ENCODE measurements around the gene INHBC.
A peak's percentile ranks its signal among the peaks of the same experiment; 100 is the strongest.
"Not testable (repeated sequence)": the region's sequence is repeated elsewhere in the genome, so short reads cannot be mapped to it uniquely, and the experiment has no call there.

INHBC gene

GRCh38 chr12:57429473-57430111 lies 5.0 kb upstream of the INHBC start:
- no peak for DNase-seq (ENCODE audit: low read depth)

- DNase-seq (ENCODE audit: low read depth) = peak; percentile 21
Measured at GRCh38 chr12:57430112-57430930, 4.3 kb upstream of the INHBC start.

- DNase-seq (ENCODE audit: low read depth) = peak; percentile 92
Measured at GRCh38 chr12:57430931-57431566, 3.5 kb upstream of the INHBC start, which contains the start of gene R3HDM2. Gene R3HDM2 (minus strand): TSS chr12:57431043. CDS start chr12:57310428, 120,615 bp downstream.

- no peak for DNase-seq (ENCODE audit: low read depth)
Measured at GRCh38 chr12:57431654-57432188, 2.9 kb upstream of the INHBC start.

- no peak for DNase-seq (ENCODE audit: low read depth)
Measured at GRCh38 chr12:57433370-57433769, 1.2 kb upstream of the INHBC start.

GRCh38 chr12:57435293-57435692 lies 709 bp downstream of the INHBC start:
- no peak for DNase-seq (ENCODE audit: low read depth)

GRCh38 chr12:57438400-57438799 lies 3.8 kb downstream of the INHBC start:
- DNase-seq (ENCODE audit: low read depth) = no peak

- no peak for DNase-seq (ENCODE audit: low read depth)
Measured at GRCh38 chr12:57439762-57440266, 5.2 kb downstream of the INHBC start.

- DNase-seq (ENCODE audit: low read depth) = not testable (repeated sequence)
Measured at GRCh38 chr12:57441393-57441792, 6.8 kb downstream of the INHBC start.

GRCh38 chr12:57441846-57442427 lies 7.4 kb downstream of the INHBC start:
- no peak for DNase-seq (ENCODE audit: low read depth)

- not testable (repeated sequence) for DNase-seq (ENCODE audit: low read depth)
Measured at GRCh38 chr12:57444337-57444736, 9.8 kb downstream of the INHBC start.

GRCh38 chr12:57444744-57445143 lies 10.2 kb downstream of the INHBC start:
- no peak for DNase-seq (ENCODE audit: low read depth)

GRCh38 chr12:57446292-57446960 lies 11.8 kb downstream of the INHBC start:
- DNase-seq (ENCODE audit: low read depth) = no peak

GRCh38 chr12:57448669-57449068 lies 14.1 kb downstream of the INHBC start:
- DNase-seq (ENCODE audit: low read depth) = no peak

- no peak for DNase-seq (ENCODE audit: low read depth)
Measured at GRCh38 chr12:57449375-57449774, 14.8 kb downstream of the INHBC start.

GRCh38 chr12:57450057-57450456 lies 15.5 kb downstream of the INHBC start:
- DNase-seq (ENCODE audit: low read depth) = no peak

GRCh38 chr12:57451233-57451778 lies 16.7 kb downstream of the INHBC start:
- DNase-seq (ENCODE audit: low read depth) = no peak

GRCh38 chr12:57452181-57452936 lies 17.8 kb downstream of the INHBC start:
- no peak for DNase-seq (ENCODE audit: low read depth)

- no peak for DNase-seq (ENCODE audit: low read depth)
Measured at GRCh38 chr12:57452937-57453509, 18.4 kb downstream of the INHBC start.

GRCh38 chr12:57454213-57454565 lies 19.6 kb downstream of the INHBC start:
- DNase-seq (ENCODE audit: low read depth) = no peak

All from stimulated activated CD8-positive, alpha-beta memory T cell treated with anti-CD3 and anti-CD28 coated beads, Interleukin-15, amount 100 ng/mL, for 24 hours (primary cell).